Measurements from ENCODE around the gene MCTP1. TPM values are rescaled to one million over a fixed set of nuclear protein-coding genes. Genes with fewer than 3 reads are reported as not detected.

MCTP1 gene
- total and polyA plus RNA-seq, 2 donors: 5.9 to 20.2 TPM

DNA sequence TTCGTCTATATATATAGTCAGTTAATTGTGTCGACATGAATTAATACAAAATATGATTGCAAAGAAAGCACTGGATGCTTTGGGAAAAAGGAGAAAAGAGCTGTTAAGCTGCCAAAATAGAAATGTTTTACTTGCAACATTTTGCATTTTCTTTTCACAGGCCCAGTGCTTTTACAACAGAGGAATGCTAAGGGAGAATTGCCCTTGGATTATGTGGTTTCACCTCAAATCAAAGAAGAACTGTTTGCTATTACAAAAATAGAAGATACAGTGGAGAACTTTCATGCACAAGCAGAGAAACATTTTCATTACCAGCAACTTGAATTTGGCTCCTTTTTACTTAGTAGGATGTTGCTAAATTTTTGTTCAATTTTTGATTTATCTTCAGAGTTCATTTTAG is 590.2 kb downstream of the MCTP1 start:
- no peaks in the 10 kb centered on the region for H3K4me1 ChIP-seq (ENCODE audit: control insufficient read depth in 2 of 2, insufficient read depth in 2 of 2, low read length in 2 of 2)
- H3K4me3 ChIP-seq (ENCODE audit: low read length in 2 of 2): no peak overlapping the region
- H3K9me3 ChIP-seq (ENCODE audit: control insufficient read depth in 2 of 2, insufficient read depth in 1 of 2, low read length in 1 of 2): no peaks in the 10 kb centered on the region
- 97% methylated on average over 2 of the region's 2 CpGs for WGBS
- H3K27me3 ChIP-seq (ENCODE audit: control insufficient read depth in 2 of 2, insufficient read depth in 1 of 2, low read length in 1 of 2): no peaks in the 10 kb centered on the region
- no peak overlapping the region for H3K27ac ChIP-seq (ENCODE audit: low read depth in 1 of 2, low read length in 1 of 2)
- DNase-seq (ENCODE audit: low read depth in 6 of 9, low spot score in 9 of 9): no peak
- H3K36me3 ChIP-seq (ENCODE audit: control insufficient read depth in 2 of 2, insufficient read depth in 2 of 2, low read length in 1 of 2): peaks cover 0 to 30% of the 10 kb centered on the region in 2 donors

DNA sequence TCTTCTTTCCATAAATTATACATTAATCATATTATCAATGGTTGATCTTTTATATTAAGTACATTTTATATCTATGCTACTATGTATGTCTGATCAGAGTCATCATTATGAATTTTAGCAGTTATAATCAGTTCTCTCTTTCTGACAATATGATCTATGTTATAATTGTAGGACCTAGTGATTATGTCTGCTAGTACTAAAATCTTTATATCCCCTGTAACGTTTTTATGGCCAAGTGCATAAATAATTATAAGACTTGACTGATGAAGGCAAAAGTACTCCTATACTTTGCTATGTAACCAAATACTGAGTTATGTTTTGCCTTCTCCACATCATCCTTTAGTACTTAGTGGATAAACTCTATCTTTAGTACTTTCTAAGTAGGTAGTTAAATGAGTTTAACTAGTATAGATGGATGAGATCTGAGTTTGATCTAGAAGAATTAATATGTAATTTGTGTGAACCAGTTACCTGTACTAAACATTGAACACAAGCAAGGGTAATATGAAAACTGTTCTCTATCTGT is 591.0 kb downstream of the MCTP1 start:
- peaks cover 0 to 32% of the 10 kb centered on the region in 2 donors for H3K36me3 ChIP-seq (ENCODE audit: control insufficient read depth in 2 of 2, insufficient read depth in 2 of 2, low read length in 1 of 2)
- H3K9me3 ChIP-seq (ENCODE audit: control insufficient read depth in 2 of 2, insufficient read depth in 1 of 2, low read length in 1 of 2): no peaks in the 10 kb centered on the region
- H3K27ac ChIP-seq (ENCODE audit: low read depth in 1 of 2, low read length in 1 of 2): no peak overlapping the region
- 97% methylated on average over 1 of the region's 1 CpG for WGBS
- no peaks in the 10 kb centered on the region for H3K27me3 ChIP-seq (ENCODE audit: control insufficient read depth in 2 of 2, insufficient read depth in 1 of 2, low read length in 1 of 2)
- DNase-seq (ENCODE audit: low read depth in 6 of 9, low spot score in 9 of 9): no peak
- no peaks in the 10 kb centered on the region for H3K4me1 ChIP-seq (ENCODE audit: control insufficient read depth in 2 of 2, insufficient read depth in 2 of 2, low read length in 2 of 2)
- no peak overlapping the region for H3K4me3 ChIP-seq (ENCODE audit: low read length in 2 of 2)

DNA sequence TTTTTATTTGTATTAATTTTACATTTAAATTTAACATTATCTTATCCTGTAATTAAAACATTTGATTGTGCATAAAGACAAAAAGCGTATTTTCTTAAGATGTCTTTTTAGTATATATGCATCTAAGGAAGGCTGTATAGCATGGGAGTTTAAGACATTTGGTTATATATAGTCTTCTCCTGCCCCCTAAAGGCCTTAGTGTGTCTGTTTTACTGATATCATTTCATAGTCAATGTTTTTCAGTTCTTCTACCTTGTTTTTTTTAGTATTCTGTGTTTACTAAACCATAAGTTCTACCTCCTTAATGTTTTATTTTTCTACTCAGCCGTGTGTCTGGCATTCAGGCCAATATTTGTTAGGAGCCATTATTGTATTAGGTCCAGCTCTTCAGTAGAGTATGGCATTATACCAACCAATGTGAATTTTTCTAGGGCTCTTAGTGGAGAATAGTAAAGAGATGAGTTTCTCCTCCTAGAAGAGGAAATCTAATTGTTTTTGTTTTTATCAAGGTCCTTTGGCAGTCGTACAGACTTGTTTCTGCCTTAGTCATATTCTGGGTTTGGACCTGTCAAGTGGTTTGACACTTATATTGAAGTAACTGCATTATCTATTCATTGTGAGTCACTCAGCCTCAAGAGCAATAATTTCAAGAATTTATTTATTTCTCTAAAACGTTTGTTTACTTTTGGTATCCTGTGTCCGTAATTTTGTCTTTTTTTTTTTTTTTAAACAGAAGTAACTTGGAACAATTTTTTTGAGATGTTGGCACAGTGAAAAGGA is 591.7 kb downstream of the MCTP1 start:
- Histone ChIP-seq H3K36me3 (ENCODE audit: control insufficient read depth in 2 of 2, insufficient read depth in 2 of 2, low read length in 1 of 2) (peaks cover 0 to 31% of the 10 kb centered on the region in 2 donors), H3K9me3 (ENCODE audit: control insufficient read depth in 2 of 2, insufficient read depth in 1 of 2, low read length in 1 of 2) (no peaks in the 10 kb centered on the region), H3K27me3 (ENCODE audit: control insufficient read depth in 2 of 2, insufficient read depth in 1 of 2, low read length in 1 of 2) (no peaks in the 10 kb centered on the region), H3K27ac (ENCODE audit: low read depth in 1 of 2, low read length in 1 of 2) (no peak overlapping the region), H3K4me3 (ENCODE audit: low read length in 2 of 2) (no peak overlapping the region), H3K4me1 (ENCODE audit: control insufficient read depth in 2 of 2, insufficient read depth in 2 of 2, low read length in 2 of 2) (no peaks in the 10 kb centered on the region)
- peak; percentile 16 to 75 (median 34) for DNase-seq (ENCODE audit: low read depth in 6 of 9, low spot score in 9 of 9)
- WGBS: 96% methylated on average over 5 of the region's 5 CpGs

DNA sequence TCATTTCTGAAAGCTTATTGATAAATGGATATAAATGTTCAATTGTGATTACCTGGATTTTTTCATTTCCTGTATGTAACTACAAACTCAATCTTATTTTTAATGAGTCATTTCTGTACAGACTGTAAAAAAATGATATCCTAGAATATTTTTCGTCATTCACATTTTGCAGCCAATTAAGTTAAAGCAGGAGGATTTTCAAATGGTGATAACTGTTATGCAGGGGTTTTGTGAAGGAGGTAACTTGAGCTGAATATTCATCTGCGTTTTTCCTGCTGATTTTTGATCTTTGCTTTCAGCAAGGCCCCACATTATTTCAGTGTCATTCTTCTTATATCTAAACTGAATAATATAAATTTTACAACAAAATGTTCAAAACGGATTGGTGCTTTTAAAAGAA is 592.3 kb downstream of the MCTP1 start:
- peaks cover 0 to 29% of the 10 kb centered on the region in 2 donors for H3K36me3 ChIP-seq (ENCODE audit: control insufficient read depth in 2 of 2, insufficient read depth in 2 of 2, low read length in 1 of 2)
- no peaks in the 10 kb centered on the region for H3K27me3 ChIP-seq (ENCODE audit: control insufficient read depth in 2 of 2, insufficient read depth in 1 of 2, low read length in 1 of 2)
- no peak overlapping the region for H3K4me3 ChIP-seq (ENCODE audit: low read length in 2 of 2)
- no peak for DNase-seq (ENCODE audit: low read depth in 6 of 9, low spot score in 9 of 9)
- no peaks in the 10 kb centered on the region for H3K9me3 ChIP-seq (ENCODE audit: control insufficient read depth in 2 of 2, insufficient read depth in 1 of 2, low read length in 1 of 2)
- H3K4me1 ChIP-seq (ENCODE audit: control insufficient read depth in 2 of 2, insufficient read depth in 2 of 2, low read length in 2 of 2): no peaks in the 10 kb centered on the region
- WGBS: 96% methylated on average over 3 of the region's 3 CpGs
- no peak overlapping the region for H3K27ac ChIP-seq (ENCODE audit: low read depth in 1 of 2, low read length in 1 of 2)

DNA sequence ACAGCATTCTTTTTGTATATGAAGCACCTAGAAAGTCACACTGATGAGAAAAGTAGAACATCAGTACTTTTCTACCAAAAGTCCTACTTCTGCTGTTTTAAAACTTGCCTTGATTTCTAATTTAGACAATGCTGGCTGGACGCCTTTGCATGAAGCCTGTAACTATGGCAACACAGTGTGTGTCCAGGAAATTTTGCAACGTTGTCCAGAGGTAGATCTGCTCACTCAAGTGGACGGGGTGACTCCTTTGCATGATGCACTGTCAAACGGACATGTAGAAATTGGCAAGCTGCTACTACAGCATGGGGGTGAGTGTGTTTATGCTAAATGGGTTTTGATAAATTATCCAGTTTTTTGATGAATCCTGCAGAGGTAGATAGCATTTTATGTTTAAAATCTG is 592.9 kb downstream of the MCTP1 start:
- 94% methylated on average over 4 of the region's 4 CpGs for WGBS
- no peak for DNase-seq (ENCODE audit: low read depth in 6 of 9, low spot score in 9 of 9)
- H3K36me3 ChIP-seq (ENCODE audit: control insufficient read depth in 2 of 2, insufficient read depth in 2 of 2, low read length in 1 of 2): peaks cover 5 to 35% of the 10 kb centered on the region in 2 donors
- no peaks in the 10 kb centered on the region for H3K27me3 ChIP-seq (ENCODE audit: control insufficient read depth in 2 of 2, insufficient read depth in 1 of 2, low read length in 1 of 2)
- no peak overlapping the region for H3K27ac ChIP-seq (ENCODE audit: low read depth in 1 of 2, low read length in 1 of 2)
- no peaks in the 10 kb centered on the region for H3K4me1 ChIP-seq (ENCODE audit: control insufficient read depth in 2 of 2, insufficient read depth in 2 of 2, low read length in 2 of 2)
- no peak overlapping the region for H3K4me3 ChIP-seq (ENCODE audit: low read length in 2 of 2)
- no peaks in the 10 kb centered on the region for H3K9me3 ChIP-seq (ENCODE audit: control insufficient read depth in 2 of 2, insufficient read depth in 1 of 2, low read length in 1 of 2)

DNA sequence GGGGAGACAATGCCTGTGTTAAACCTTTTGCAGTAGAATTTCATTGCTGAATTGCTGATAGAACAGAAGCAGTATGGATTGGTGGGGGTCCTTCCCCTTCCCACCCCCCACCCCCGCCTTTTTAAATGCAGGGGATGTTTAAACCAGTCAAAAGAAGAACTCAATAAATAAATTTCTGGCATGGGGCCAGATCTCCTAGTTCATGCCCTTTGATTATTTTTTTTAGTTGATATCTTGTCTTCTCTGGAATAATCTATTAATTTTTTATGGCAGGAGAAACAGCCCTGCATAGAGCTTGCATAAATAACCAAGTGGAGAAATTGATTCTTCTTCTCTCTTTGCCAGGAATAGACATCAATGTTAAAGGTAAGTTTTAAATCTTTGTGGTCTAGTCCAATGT is 593.6 kb downstream of the MCTP1 start:
- no peak overlapping the region for H3K4me3 ChIP-seq (ENCODE audit: low read length in 2 of 2)
- no peak overlapping the region for H3K27ac ChIP-seq (ENCODE audit: low read depth in 1 of 2, low read length in 1 of 2)
- H3K9me3 ChIP-seq (ENCODE audit: control insufficient read depth in 2 of 2, insufficient read depth in 1 of 2, low read length in 1 of 2): no peaks in the 10 kb centered on the region
- no peaks in the 10 kb centered on the region for H3K27me3 ChIP-seq (ENCODE audit: control insufficient read depth in 2 of 2, insufficient read depth in 1 of 2, low read length in 1 of 2)
- H3K4me1 ChIP-seq (ENCODE audit: control insufficient read depth in 2 of 2, insufficient read depth in 2 of 2, low read length in 2 of 2): no peaks in the 10 kb centered on the region
- peaks cover 6 to 37% of the 10 kb centered on the region in 2 donors for H3K36me3 ChIP-seq (ENCODE audit: control insufficient read depth in 2 of 2, insufficient read depth in 2 of 2, low read length in 1 of 2)
- no peak for DNase-seq (ENCODE audit: low read depth in 6 of 9, low spot score in 9 of 9)
- WGBS: 93% methylated on average over 1 of the region's 1 CpG

DNA sequence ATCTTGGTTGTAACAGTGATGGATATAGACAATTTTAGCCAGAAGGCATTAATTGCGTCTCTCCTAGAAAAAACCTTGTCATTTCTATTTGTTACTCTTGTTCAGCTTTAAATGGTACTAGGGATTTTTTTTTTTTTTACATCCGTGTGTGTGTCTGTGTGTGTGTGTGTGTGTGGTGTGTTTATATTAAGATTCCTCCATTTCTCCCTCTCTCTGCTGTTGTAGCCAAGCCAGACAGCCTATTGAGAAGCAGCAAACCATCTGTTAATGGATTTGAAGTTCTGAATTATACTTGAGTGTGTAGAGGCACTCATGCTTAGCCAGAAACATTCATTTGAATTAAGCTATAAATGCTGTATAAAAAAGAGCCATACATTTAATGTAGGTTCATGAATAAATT is 594.1 kb downstream of the MCTP1 start:
- no peaks in the 10 kb centered on the region for H3K4me1 ChIP-seq (ENCODE audit: control insufficient read depth in 2 of 2, insufficient read depth in 2 of 2, low read length in 2 of 2)
- 96% methylated on average over 2 of the region's 2 CpGs for WGBS

DNA sequence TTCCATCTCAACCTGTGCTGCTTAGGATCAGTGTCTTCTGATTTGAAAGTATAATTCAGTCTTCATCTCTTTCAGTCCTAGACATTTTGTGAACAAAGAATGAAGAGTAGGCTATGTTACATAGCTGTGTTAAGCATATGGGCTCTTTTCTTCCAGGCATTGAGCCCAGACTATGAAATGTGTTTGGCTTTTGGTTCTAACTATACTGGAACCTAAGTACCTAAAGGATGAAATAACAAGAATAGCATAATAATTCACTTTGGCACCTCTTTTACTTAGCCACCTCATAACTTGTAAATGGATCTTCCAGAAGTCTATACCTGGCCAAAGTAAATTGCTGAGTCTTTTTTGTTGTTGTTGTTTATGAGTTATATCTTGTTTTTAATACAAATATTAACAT is 595.0 kb downstream of the MCTP1 start:
- Histone ChIP-seq H3K27me3 (ENCODE audit: control insufficient read depth in 2 of 2, insufficient read depth in 1 of 2, low read length in 1 of 2) (no peaks in the 10 kb centered on the region), H3K9me3 (ENCODE audit: control insufficient read depth in 2 of 2, insufficient read depth in 1 of 2, low read length in 1 of 2) (no peaks in the 10 kb centered on the region), H3K36me3 (ENCODE audit: control insufficient read depth in 2 of 2, insufficient read depth in 2 of 2, low read length in 1 of 2) (peaks cover 6 to 33% of the 10 kb centered on the region in 2 donors), H3K4me1 (ENCODE audit: control insufficient read depth in 2 of 2, insufficient read depth in 2 of 2, low read length in 2 of 2) (no peaks in the 10 kb centered on the region), H3K4me3 (ENCODE audit: low read length in 2 of 2) (no peak overlapping the region), H3K27ac (ENCODE audit: low read depth in 1 of 2, low read length in 1 of 2) (no peak overlapping the region)
- DNase-seq (ENCODE audit: low read depth in 6 of 9, low spot score in 9 of 9): no peak

More for the DNA sequence above, 594.1 kb downstream of the MCTP1 start:
- H3K27me3 ChIP-seq (ENCODE audit: control insufficient read depth in 2 of 2, insufficient read depth in 1 of 2, low read length in 1 of 2): no peaks in the 10 kb centered on the region
- no peak overlapping the region for H3K27ac ChIP-seq (ENCODE audit: low read depth in 1 of 2, low read length in 1 of 2)
- no peaks in the 10 kb centered on the region for H3K9me3 ChIP-seq (ENCODE audit: control insufficient read depth in 2 of 2, insufficient read depth in 1 of 2, low read length in 1 of 2)
- no peak overlapping the region for H3K4me3 ChIP-seq (ENCODE audit: low read length in 2 of 2)
- no peak for DNase-seq (ENCODE audit: low read depth in 6 of 9, low spot score in 9 of 9)
- H3K36me3 ChIP-seq (ENCODE audit: control insufficient read depth in 2 of 2, insufficient read depth in 2 of 2, low read length in 1 of 2): peaks cover 6 to 37% of the 10 kb centered on the region in 2 donors

DNA sequence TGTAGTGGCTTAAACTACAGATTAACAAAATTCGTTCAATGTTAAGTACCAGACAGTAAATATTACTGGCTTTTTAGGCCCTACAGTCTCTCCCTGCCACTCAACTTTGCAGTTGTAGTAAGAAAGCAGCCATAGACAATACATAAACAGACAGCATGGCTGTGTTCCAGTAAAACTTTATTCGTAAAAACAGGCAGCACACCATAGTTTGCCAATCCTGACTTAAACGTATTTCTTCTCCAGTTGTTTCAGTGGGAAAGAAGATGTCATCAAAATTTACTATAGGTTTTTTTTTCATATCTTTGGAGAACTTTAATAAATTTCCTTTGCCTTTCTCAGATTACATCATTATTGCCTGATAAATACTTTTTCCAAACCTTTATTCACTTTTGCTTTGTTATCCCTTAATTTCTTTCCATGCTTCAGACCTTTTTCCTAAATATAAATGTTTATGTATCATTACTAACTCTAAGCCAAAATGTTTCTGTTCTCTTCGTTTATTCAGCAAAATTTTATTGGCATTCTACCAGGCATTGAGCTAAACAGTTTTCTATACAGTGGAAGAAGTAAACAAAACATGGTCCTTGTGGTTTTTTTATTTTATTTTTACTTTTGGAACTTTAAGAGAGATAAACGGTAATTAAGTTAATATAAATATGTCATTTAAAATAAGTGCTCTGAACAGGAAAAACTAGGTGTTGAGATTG is 601.9 kb downstream of the MCTP1 start:
- H3K36me3 ChIP-seq (ENCODE audit: control insufficient read depth in 2 of 2, insufficient read depth in 2 of 2, low read length in 1 of 2): peaks cover 6 to 15% of the 10 kb centered on the region in 2 donors
- no peaks in the 10 kb centered on the region for H3K9me3 ChIP-seq (ENCODE audit: control insufficient read depth in 2 of 2, insufficient read depth in 1 of 2, low read length in 1 of 2)
- no peak overlapping the region for H3K4me3 ChIP-seq (ENCODE audit: low read length in 2 of 2)
- H3K4me1 ChIP-seq (ENCODE audit: control insufficient read depth in 2 of 2, insufficient read depth in 2 of 2, low read length in 2 of 2): no peaks in the 10 kb centered on the region
- DNase-seq (ENCODE audit: low read depth in 6 of 9, low spot score in 9 of 9): no peak
- H3K27me3 ChIP-seq (ENCODE audit: control insufficient read depth in 2 of 2, insufficient read depth in 1 of 2, low read length in 1 of 2): no peaks in the 10 kb centered on the region
- WGBS: 96% methylated on average over 5 of the region's 5 CpGs
- H3K27ac ChIP-seq (ENCODE audit: low read depth in 1 of 2, low read length in 1 of 2): no peak overlapping the region
